ENCODE measurements around the gene C11orf42.

The C11orf42 gene

DNA sequence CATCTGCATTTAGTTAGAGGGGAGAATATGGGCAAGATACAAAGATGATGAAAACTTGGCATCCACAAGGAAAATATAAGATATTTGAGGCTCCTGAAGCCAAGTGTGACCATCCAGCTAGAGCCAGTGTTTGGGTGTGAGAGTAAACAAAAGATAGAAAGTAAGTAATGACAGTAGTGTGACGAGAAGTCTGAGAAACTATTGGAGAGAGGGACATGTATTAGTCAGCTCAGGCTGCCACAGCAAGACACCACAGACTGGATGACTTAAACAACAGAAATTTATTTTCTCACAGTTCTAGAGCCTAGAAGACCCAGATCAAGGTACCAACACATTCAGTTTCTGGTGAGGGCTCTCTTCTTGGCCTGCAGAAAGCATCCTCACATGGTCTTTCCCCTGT, 47.8 kb downstream of the C11orf42 start:
- ATAC-seq (ENCODE audit: low read depth): no peak
- Histone ChIP-seq H3K4me3 (ENCODE audit: severe bottlenecking) (no peak overlapping the region), H3K36me3 (ENCODE audit: low read depth) (no peaks in the 10 kb centered on the region), H3K9me3 (ENCODE audit: severe bottlenecking) (no peaks in the 10 kb centered on the region), H3K27ac (ENCODE audit: poor library complexity, severe bottlenecking) (no peak overlapping the region), H3K4me1 (ENCODE audit: insufficient read depth, poor library complexity, severe bottlenecking) (no peaks in the 10 kb centered on the region), H3K27me3 (ENCODE audit: insufficient read depth, poor library complexity, severe bottlenecking) (peaks cover 26% of the 10 kb centered on the region)
- TF ChIP-seq, protein P1, sequence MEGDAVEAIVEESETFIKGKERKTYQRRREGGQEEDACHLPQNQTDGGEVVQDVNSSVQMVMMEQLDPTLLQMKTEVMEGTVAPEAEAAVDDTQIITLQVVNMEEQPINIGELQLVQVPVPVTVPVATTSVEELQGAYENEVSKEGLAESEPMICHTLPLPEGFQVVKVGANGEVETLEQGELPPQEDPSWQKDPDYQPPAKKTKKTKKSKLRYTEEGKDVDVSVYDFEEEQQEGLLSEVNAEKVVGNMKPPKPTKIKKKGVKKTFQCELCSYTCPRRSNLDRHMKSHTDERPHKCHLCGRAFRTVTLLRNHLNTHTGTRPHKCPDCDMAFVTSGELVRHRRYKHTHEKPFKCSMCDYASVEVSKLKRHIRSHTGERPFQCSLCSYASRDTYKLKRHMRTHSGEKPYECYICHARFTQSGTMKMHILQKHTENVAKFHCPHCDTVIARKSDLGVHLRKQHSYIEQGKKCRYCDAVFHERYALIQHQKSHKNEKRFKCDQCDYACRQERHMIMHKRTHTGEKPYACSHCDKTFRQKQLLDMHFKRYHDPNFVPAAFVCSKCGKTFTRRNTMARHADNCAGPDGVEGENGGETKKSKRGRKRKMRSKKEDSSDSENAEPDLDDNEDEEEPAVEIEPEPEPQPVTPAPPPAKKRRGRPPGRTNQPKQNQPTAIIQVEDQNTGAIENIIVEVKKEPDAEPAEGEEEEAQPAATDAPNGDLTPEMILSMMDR (IDR thresholded peaks at IDR 0.05; ENCODE audit: poor library complexity, severe bottlenecking): no peak
- DNase-seq (ENCODE audit: low spot score): no peak

DNA sequence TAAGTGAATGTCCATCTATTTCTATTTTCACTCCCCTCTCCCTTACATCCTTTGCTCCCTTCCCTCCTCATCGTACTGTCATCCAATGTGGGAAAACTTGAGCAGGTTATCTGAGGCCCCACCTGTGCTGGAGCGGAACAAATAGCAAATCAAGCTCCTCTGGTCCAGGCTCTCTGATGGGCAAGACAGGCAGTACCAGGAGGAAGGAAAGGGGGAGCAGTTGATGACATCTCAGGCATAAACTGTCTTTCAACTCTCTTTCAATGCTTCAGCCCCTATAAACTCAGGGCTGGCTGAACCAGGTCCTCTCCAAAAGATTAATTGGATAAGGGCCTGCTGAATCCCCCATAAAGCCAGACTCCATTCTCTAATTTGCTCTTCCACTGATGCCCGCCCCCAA, 52.8 kb downstream of the C11orf42 start:
- ATAC-seq (ENCODE audit: low read depth) (no peak), DNase-seq (ENCODE audit: low spot score) (no peak)
- Histone ChIP-seq H3K36me3 (ENCODE audit: low read depth) (no peaks in the 10 kb centered on the region), H3K4me1 (ENCODE audit: insufficient read depth, poor library complexity, severe bottlenecking) (no peaks in the 10 kb centered on the region), H3K27me3 (ENCODE audit: insufficient read depth, poor library complexity, severe bottlenecking) (peaks cover 71% of the 10 kb centered on the region), H3K4me3 (ENCODE audit: severe bottlenecking) (no peak overlapping the region), H3K9me3 (ENCODE audit: severe bottlenecking) (no peaks in the 10 kb centered on the region), H3K27ac (ENCODE audit: poor library complexity, severe bottlenecking) (no peak overlapping the region)
- TF ChIP-seq, protein P1 (IDR thresholded peaks at IDR 0.05; ENCODE audit: poor library complexity, severe bottlenecking): no peak

DNA sequence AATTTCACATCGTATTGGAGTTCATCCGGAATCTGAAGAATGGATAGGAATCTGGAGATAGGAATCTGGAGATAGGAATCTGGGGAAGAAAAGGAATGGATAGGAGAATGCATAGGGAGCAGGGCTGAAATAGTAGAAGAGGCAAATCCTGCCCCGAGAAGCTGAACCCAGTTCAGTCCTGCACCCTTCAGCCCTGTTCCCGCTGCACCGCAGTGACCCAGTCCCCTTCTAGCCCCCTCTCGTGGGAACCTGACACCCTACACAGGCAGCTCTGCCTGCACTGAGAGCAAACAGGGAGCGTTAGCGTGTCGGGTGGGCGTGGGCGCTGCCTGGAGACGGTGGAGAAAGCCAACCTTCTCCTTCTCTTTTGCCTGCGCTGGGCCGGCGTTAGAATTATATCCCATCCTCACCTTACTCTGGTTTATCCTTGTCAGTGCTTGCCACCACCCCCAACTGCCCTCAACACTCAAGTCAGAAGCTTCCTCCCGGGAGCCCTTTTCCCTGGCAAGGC, 53.3 kb downstream of the C11orf42 start:
- peak; percentile 10; the same call in 2 of the 3 replicates for ATAC-seq (ENCODE audit: low read depth)

DNA sequence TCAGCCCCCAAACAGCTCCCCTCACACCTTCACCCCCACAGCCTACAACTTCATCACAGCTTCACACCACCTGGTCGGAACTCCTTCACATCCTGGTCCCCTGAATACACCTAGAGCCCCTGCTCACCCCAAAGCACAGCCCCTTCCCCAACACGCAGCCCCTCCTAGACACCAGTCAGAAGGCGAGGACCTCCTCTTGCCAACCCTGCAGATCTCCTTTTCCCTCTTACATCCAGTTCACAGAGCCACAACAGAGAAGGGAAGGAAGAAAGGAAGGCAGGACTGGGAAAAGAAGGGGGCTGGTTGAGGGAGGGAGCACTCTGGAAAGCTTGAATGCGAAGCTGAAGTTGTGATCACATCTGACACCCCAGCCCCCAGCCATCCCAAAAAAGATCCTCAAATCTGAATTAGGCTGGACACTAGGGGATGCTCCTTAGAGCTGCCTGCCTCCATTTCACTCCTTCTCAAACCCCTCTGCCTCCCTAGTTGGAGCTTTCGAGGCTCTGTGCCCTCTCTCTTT, 54.9 kb downstream of the C11orf42 start:
- TF ChIP-seq, protein P1 (IDR thresholded peaks at IDR 0.05; ENCODE audit: poor library complexity, severe bottlenecking): no peak
- no peaks in the 10 kb centered on the region for H3K9me3 ChIP-seq (ENCODE audit: severe bottlenecking)
- no peak for ATAC-seq (ENCODE audit: low read depth)
- H3K4me1 ChIP-seq (ENCODE audit: insufficient read depth, poor library complexity, severe bottlenecking): no peaks in the 10 kb centered on the region
- H3K27ac ChIP-seq (ENCODE audit: poor library complexity, severe bottlenecking): no peak overlapping the region
- no peak overlapping the region for H3K4me3 ChIP-seq (ENCODE audit: severe bottlenecking)
- DNase-seq (ENCODE audit: low spot score): no peak
- peaks cover 77% of the 10 kb centered on the region for H3K27me3 ChIP-seq (ENCODE audit: insufficient read depth, poor library complexity, severe bottlenecking)
- no peaks in the 10 kb centered on the region for H3K36me3 ChIP-seq (ENCODE audit: low read depth)

More for the DNA sequence above, 53.3 kb downstream of the C11orf42 start:
- no peak for DNase-seq (ENCODE audit: low spot score)
- Histone ChIP-seq H3K27me3 (ENCODE audit: insufficient read depth, poor library complexity, severe bottlenecking) (peaks cover 74% of the 10 kb centered on the region), H3K27ac (ENCODE audit: poor library complexity, severe bottlenecking) (no peak overlapping the region), H3K4me3 (ENCODE audit: severe bottlenecking) (no peak overlapping the region), H3K4me1 (ENCODE audit: insufficient read depth, poor library complexity, severe bottlenecking) (no peaks in the 10 kb centered on the region), H3K36me3 (ENCODE audit: low read depth) (no peaks in the 10 kb centered on the region), H3K9me3 (ENCODE audit: severe bottlenecking) (no peaks in the 10 kb centered on the region)
- TF ChIP-seq, protein P1 (IDR thresholded peaks at IDR 0.05; ENCODE audit: poor library complexity, severe bottlenecking): no peak
